Measurements from ENCODE around the gene FCAMR.

GRCh38 chr1:206913766-206914537, 56.3 kb downstream of the FCAMR start:
- no peak for TF ChIP-seq EP300 (IDR thresholded peaks at IDR 0.05; ENCODE audit: low read depth)
- TF ChIP-seq, protein P1, sequence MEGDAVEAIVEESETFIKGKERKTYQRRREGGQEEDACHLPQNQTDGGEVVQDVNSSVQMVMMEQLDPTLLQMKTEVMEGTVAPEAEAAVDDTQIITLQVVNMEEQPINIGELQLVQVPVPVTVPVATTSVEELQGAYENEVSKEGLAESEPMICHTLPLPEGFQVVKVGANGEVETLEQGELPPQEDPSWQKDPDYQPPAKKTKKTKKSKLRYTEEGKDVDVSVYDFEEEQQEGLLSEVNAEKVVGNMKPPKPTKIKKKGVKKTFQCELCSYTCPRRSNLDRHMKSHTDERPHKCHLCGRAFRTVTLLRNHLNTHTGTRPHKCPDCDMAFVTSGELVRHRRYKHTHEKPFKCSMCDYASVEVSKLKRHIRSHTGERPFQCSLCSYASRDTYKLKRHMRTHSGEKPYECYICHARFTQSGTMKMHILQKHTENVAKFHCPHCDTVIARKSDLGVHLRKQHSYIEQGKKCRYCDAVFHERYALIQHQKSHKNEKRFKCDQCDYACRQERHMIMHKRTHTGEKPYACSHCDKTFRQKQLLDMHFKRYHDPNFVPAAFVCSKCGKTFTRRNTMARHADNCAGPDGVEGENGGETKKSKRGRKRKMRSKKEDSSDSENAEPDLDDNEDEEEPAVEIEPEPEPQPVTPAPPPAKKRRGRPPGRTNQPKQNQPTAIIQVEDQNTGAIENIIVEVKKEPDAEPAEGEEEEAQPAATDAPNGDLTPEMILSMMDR (IDR thresholded peaks at IDR 0.05), result no peak
- TF ChIP-seq POLR2A (IDR thresholded peaks at IDR 0.05), result no peak
